GM20000 (cell line): Measurements from ENCODE around the gene GALNT12.

ENCODE experiments used
- DNase-seq: peaks from one replicate; pipeline ENCODE4 v3.0.0; 2012; ENCODE audit warnings: low spot score
- CTCF ChIP-seq: IDR thresholded peaks from 2 replicates; pipeline ENCODE4 v1.5.1; 2012; ENCODE audit warnings: mild to moderate bottlenecking, control low read depth; ENCODE audit errors: extremely low read depth, missing control alignments

The GALNT12 gene

GRCh38 chr9:98884849-98885248 lies 77.4 kb downstream of the GALNT12 start:
- TF ChIP-seq CTCF: no peak
- DNase-seq: no peak

- no peak for DNase-seq
- no peak for TF ChIP-seq CTCF
These were observed 78.3 kb downstream of the GALNT12 start for GRCh38 chr9:98885575-98886295.

GRCh38 chr9:98886691-98887229 lies 79.3 kb downstream of the GALNT12 start:
- no peak for TF ChIP-seq CTCF

GRCh38 chr9:98887918-98888510 lies 80.5 kb downstream of the GALNT12 start:
- DNase-seq: no peak

More at GRCh38 chr9:98886691-98887229, 79.3 kb downstream of the GALNT12 start:
- no peak for DNase-seq

GRCh38 chr9:98888801-98889421 lies 81.4 kb downstream of the GALNT12 start:
- DNase-seq: no peak
- TF ChIP-seq CTCF: no peak

More at GRCh38 chr9:98887918-98888510, 80.5 kb downstream of the GALNT12 start:
- no peak for TF ChIP-seq CTCF

GRCh38 chr9:98890256-98890655 lies 82.8 kb downstream of the GALNT12 start:
- DNase-seq: no peak
- TF ChIP-seq CTCF: no peak

- no peak for TF ChIP-seq CTCF
- no peak for DNase-seq
These were observed 84.8 kb downstream of the GALNT12 start for GRCh38 chr9:98892288-98892687.
